HG03045 (cell line): ENCODE results near the gene GSTO1.

Experiments used
- ATAC-seq: cut with Tn5 transposase; IDR thresholded peaks from one replicate; pipeline ENCODE4 v1.9.1; 2021; ENCODE audit warnings: mild to moderate bottlenecking, moderate library complexity; ENCODE audit not compliant: unreplicated experiment

GSTO1 gene

DNA sequence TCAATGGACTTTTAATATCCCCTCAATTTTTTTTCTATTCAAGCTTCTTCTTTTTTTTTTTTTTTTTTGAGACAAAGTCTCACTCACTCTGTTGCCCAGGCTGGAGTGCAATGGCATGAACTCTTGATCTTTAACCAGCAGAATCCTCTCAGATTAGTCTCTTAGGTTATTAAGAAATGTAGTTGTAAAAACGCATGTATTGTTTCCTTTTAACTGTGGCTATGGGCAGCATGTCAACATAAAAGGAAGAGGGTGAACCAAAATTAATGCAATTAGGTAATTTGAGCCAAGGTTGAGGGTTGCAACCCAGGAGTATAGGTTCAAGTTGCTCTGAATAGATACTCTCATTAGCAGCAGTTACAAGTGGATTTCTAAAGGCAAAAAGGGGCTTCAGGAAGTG, 4.3 kb upstream of the GSTO1 start:
- no peak for ATAC-seq

DNA sequence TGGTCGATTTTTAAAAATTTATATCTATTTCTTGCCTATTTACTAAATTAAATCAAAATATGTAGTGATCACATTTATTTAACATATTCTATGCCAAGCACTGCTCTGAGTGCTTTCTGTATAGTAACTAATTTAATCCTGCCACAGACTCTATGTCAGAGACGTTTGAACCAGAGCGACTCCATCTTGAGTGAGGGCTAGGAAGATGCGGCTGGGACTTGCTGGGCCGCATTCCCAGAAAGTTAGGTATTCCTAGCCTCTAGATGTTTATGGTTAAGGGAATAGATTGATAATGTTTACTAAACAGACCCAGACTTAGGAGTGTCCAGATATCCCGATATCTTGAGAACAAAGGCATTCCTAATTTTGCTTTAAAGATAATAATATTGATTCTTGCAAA, 3.2 kb upstream of the GSTO1 start:
- ATAC-seq: no peak

DNA sequence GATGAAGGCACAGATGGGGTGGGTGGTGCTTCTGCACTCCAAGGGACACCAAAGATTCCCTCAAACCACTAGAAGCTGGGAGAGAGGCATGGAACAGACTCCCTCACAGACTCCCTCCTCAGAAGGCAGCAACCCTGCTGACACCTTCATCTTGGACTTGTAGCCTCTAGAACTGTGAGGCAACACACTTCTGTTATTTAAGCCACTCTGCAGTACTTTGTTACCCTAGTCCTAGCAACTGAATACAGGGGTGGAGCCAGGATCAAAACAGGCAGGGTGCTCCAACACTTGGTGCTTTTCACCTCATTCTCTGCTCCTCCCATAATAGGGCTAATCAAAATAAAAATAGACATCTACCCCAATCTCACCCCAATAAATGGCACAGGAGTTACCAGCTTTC, 2.3 kb upstream of the GSTO1 start:
- no peak for ATAC-seq

DNA sequence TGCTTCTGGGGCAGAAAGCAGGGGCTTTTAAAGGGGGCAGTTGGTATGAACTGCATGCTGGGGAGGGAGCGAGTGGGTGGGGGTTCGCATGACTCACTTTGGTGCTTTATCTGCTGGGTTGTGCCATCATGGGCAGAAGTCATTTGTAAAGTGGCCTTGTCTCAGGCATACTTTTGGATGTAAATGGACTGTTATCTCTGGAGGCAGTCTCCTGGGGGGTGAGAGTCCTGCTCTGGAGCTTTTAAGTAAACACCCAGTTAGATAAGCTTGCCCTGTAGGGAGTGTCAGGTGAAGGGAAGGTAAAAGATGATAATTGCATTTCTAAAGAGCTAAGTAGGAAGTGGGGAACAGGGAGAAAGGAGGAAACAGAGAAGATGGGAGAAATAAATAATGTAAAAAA, 1.6 kb upstream of the GSTO1 start:
- ATAC-seq: no peak

DNA sequence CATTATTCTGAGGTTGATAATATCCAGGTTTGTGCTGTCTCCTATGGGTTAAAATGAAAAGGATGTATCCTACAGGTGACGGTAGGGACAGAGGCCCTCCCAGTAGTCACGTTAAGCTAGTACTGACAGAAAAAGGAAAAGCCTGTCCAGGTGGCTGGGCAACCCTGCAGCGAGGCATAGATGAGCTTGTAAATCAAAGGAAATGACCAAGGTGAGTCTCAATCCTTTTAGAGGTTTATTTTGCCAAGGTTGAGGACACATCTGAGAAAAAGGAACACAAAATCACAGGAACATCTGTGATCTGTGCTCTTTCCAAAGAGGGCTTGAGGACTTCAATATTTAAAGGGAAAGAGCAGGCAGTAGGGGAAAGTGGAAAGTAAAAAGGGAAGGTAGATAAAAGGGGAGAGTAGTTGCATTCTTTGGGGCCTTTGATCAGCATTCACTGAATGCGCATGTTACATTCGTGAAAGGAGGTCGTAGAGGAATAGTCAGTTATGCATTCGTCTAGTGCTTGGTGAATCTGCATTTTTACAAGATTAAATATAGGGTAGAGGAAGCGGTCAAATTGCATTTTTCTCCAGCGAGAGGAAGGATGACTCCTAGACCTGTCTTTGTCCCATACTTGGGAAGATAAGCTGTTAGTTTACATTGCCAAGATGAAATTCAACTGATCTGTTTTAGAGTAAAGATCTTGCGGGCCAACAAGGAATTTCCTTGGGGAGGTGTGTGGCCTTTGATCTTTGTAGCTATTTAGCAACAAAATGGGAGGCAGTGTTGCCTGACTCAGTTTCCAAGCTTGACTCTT, 884 bp upstream of the GSTO1 start:
- ATAC-seq: no peak

DNA sequence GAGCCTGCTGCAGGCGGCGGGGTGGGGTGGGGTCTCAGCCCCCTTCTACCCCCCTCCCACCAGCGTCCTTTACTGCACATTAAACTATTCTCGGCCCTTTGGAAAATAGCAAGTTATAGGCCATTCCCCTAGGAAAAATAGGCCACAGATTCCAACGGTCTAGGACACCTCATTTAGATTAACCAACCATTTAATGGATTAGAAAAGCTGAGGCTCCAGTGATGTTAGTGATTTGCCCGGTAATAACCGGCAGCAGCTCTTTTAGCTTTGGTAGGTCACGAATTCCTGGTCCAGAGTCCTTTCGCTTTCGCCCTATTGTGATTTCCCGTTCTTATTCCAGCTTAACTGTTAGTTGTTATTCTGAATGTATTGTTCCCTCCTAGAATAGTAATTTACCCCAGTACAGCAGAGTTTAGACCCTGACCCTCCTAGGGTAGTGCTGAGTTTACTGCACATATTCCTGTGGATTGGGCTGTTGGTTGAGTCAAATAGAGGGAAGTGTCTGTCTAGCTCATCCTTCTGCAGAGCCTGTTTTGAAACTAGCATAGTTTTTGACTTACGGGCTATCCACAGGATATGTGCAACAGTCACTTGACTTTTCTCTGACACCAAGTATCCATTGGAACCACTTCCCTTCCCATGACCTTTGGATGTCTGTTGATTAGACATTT, 754 bp downstream of the GSTO1 start:
- ATAC-seq: no peak

DNA sequence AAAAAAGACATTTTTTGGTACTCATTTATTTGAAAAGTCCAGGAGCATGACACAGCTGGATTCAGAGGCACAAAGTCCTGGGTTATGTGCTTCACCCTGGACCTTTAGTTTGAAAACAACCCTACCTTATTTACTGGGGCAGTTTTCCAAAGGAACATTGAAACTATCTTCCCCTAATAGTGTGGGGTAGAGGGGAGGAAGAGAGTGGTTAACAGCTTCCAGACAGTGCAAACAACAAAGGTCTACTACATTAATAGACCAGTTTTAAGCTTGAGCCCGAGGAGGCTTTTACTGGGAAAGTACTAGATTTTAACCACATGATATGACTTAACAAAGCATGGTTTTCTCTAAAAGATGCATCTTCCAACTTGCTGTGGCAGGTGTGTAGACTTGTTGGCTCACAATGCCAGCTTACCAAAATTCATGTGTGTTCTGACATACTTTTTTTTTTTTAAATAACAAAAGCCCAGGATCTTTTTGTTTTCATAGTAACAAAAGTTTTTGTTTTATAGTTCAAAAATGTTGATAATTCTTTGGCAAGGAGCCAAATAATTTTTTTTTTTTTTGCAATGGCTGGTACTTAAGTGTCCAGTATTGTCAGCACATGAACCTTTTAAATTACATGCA, 1.8 kb downstream of the GSTO1 start:
- no peak for ATAC-seq

DNA sequence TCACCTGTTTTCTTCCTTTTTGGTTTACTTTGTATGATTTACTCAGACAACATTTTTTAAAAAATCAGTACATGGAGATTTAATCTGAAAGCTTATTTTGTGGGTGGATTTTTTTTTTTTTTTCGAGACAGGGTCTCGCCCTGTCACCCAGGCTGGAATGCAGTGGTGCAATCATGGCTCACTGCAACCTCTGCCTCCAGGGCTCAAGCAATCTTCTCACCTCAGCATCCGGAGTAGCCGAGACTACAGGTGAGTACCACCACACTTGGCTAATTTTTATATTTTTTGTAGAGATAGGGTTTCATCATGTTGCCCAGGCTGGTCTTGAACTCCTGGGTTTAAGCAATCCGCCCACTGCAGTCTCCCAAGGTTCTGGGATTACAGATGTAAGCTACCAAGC, 2.5 kb downstream of the GSTO1 start:
- no peak for ATAC-seq

DNA sequence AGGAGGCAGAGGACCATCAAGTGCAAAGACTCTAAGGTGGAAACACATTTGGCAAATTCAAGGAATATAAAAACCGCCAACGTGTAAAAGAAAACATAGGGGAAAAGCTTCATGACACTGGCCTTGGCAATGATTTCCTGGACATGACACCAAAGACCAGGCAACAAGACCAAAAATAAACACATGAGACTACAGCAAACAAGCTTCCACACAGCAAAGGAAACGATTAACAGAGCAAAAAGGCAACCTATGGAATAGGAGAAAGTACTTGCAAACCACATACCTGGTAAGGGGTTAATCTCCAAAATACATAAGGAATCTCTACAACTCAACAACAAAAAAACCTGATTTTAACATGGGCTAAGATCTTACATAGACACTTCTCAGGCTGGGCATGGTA, 3.5 kb downstream of the GSTO1 start:
- ATAC-seq: no peak

DNA sequence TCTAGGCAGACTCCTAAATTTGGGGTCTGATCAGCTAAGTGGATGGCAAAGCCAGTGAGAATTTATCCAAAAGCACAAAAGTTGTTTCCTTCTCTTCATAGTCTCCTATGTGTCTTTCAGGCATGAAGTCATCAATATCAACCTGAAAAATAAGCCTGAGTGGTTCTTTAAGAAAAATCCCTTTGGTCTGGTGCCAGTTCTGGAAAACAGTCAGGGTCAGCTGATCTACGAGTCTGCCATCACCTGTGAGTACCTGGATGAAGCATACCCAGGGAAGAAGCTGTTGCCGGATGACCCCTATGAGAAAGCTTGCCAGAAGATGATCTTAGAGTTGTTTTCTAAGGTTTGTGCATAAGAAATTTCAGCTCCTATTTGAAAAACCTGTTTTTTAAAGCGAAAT, 4.8 kb downstream of the GSTO1 start:
- no peak for ATAC-seq

DNA sequence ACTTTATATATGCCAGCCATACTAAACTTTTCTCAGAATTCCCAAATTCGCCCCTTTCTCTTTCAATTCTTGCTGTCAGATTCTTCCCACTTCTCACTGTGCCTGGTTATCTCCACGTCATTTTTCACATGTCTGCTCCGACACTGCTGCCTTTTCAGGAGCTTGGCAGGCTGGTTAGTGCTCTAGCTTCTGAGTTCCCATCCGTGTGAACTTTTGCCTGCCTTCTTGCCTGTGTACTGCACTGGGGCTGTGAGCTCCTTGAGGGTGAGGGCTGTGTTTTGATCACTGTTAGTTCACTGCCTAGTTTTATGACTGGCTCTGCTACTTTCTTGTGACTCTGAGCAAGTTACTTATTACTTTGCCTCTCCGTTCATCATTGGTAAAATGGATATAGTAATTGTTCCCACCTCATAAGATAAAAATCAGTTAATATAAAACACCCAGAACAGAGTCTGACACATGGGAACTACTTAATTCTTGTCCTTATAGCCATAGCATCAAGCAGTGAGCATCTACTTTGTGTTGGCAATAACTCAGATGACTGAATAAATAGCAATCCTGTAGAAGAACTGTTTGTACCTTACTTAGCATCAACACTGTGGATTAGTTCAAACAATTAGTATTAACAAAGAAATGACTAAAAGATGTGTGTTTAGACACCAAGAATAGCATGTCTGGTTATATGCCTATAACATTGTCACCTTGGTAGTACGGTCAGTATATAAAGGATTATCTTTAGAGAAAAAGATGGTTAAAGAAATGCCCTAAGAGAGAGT, 5.5 kb downstream of the GSTO1 start:
- ATAC-seq: no peak

DNA sequence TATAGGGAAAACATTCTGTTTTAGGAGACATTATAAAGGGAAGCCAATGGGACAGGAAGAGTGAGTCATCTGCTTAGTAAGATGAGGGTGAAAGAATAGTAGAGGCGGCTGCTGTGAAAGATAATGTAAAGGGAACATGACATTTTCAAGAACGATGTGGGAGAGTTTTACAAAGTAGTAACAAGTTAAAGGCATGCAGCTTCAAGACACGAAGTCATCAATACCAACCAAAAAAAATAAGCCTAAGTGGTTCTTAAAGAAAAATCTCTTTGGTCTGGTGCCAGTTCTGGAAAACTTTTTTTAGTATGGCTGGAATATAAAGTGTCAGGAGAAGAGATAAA, 6.1 kb downstream of the GSTO1 start:
- ATAC-seq: no peak

DNA sequence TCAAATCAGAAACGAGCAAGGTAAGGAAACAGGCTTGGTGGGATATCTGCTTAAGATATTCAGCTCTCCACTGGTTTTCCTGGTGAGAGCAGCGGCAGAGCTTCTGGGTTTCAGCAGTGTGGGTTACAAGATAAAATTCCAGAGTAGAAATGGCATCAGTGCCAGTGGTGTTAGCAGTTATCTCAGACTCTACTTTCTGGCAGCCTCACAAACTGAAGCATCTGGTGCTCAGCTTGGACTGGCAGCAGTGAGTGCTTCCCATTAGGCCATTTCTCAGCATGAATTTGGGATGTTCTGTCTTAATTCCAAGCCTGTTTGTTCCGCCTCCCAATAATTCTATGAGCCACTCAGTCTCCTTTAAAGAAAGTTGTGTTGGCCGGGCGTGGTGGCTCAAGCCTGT, 7.4 kb downstream of the GSTO1 start:
- no peak for ATAC-seq

DNA sequence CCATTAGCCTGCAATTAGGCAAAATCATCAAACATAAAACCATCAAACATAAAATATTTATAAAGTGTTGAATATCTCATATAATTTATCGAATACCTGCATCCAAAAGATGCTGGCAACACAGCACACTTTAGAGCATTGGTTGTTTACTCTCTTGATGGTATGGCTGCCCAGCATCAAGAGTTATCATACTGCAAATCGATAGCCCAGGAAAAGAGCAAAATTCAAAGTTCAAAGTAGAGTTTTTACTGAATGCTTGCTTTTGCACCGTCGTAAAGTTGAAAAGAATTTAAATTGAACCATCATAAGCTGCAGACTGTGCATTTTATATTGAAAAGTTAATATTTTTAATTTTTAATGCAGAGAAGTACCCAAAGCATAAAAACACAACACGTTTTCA, 10.1 kb downstream of the GSTO1 start:
- no peak for ATAC-seq

DNA sequence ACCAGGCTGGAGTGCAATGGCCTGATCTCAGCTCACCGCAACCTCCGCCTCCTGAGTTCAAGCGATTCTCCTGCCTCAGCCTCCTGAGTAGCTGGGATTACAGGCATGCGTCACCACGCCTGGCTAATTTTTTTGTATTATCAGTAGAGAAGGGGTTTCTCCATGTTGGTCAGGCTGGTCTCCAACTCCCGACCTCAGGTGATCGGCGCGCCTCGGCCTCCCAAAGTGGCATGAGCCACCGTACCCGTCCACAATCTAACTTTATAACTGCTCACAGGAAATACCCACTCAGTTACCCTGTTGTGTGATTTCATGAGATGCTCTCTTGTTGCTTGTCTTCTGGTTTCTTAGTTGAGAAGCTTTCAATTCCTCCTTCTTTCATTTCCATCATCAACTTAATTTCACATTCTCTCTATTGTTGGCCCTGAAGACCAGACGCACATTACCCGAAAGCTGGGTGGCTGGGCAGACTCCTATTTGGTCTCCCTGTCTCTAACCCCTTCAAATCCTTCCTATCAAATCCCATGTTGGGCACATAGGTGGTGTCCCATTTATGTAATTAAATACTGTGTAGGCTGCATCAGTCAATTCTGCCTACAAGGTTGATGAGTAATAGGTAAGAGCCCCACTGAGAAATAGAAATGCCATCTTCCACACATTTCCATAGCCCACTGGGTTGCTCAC, 13.2 kb downstream of the GSTO1 start:
- ATAC-seq: no peak

DNA sequence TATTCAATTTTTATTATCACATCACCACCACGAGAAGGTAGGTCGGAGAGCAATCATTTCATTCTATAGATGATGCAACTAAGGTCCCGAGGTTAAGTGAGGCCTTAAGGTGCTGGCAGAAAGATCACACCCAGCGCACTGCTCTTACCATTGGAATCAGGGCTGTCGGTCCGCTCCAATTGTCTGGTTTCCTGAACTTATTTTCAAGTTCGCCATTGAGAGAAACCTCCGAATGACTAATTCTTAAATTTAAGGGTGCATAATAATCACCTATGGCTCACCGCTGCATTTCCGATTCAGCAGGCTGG, 13.7 kb downstream of the GSTO1 start:
- ATAC-seq: no peak

DNA sequence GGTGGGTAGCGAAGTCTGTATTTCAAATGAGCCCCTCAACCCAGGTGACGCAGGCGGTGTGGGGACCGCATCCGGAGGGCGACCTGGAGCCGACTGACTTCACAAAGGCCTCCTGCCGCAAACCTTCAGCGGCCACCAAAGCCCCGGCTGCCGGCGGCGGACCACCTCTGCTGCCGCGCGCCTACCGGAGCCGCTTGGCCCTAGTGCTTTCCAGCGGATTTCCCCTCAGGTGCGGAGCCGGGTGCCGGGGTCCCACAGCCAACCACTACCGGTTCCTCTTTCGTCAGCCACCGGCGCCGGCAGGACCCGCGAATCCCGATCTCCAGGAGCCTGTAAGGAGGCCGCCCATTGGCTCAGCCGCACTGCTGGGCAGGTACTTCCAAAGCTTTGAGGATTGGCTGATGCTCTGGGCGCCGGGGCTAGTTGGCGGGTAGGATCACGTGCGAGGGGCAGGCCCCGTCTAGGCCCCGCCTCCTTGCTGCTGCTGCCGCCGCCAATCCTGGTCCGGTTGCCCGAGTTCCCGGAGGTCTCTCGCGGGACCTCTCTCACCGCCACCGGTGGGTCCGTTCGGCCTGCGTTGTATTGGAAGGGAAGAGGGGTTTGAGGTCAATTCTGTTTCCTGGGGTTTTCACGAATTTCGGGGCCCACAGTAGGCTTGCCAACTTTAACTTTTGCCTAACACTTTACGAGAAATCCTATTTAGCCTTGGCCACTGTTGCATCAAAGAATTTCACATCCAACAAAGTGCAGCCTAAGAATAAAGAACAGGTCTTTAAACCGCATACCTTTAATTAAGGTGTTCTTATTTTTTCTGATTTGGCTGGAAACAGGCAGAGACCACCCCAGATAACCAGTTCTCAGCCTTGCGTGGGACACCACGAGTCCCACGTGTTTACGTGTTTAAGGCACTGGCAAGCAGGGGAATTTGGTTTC, 14.3 kb downstream of the GSTO1 start, which contains the start of gene GSTO2:
Gene GSTO2, plus strand, starts transcription at position 472 of the 933 bp plus-strand sequence. CDS start 5,732 bp downstream, outside the sequence.
- ATAC-seq: peak; percentile 100

DNA sequence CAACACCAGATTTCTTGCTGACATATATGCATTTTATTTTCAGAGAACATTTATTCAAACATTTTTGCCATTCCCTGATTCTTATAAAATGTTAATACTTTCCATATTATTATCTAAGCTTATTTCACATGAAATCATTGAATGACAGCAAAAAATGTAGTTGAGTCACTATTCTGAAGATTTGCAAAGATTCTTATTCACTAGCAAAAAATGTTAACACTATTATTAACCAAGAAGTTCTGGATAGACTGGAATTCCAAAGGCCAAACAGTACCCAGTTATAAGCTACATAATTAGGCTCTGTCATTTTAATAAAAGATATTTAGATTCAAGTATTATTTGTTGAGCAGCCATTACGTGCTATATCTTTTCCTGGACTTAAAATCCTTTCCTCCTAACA, 18.6 kb downstream of the GSTO1 start:
- no peak for ATAC-seq

DNA sequence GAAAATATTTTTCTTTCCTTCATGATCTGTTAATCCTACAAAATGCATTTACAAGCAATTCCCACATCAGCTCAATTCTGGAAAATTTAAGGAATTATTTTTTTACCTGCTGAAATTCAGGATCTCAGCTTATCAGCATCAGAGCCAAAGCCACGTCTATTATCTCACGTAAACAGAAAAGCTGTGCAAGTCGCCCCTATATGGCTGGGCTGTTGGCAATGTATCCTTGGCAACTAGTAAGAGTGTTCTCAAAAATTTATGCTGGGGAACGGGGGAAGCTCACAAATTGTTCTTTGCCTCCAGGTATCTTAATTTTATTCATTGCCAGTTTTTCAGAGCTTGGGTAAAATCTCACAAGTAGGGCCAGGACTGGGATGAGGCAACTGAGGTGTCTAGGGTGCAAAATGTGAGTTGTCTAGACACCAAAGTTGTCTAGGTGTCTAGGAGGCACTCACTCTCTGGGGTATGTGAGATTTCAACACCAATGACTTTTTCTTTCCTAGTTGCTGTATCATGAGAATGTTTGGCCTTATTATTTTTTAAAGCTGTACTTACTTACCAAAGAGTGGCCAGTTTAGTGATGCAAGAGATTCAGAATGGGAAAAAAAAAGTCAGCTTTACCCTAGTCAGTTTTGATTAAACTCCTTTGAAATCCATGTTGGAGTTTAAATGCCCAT, 19.3 kb downstream of the GSTO1 start:
- no peak for ATAC-seq
